Measurements from ENCODE around the gene NCKAP1.
"Not testable (repeated sequence)": the region's sequence is repeated elsewhere in the genome, so short reads cannot be mapped to it uniquely, and the experiment has no call there.

The NCKAP1 gene

GRCh38 chr2:183021613-183022012, 16.6 kb downstream of the NCKAP1 start:
- no peak for ATAC-seq

DNA sequence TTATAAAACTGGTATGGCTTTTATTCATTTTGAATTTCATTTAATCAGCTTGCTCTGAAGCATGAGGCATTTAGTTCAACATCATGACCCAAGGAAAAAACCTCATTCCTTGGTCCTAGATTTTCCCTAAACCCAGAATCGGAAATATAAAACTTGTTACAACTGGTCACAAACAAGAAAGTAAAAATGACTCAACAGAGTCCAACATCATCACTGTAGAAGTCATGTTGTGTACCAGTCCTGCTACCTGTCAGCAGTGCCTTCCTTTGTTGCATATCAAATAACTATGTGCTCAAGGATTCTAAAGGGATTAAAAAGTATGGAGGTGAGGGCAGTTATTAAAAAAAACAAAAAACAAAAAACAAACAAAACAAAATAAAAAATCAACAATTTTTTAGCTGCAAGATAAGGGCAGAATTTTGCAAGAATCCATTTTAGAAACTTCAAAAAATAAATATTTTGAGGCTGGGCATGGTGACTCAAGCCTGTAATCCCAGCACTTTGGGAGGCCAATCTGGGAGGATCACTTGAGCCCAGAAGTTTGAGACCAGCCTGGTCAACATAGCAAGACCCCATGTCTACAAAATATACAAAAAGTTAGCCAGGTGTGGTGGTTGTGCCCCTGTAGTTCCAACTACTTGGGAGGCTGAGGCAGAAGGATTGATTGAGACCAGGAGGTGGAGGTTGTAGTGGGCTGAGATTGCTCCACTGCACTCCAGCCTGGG, 18.4 kb downstream of the NCKAP1 start:
- ATAC-seq, result no peak
- TF ChIP-seq BACH2 (CRISPR knock-in tag; IDR thresholded peaks at IDR 0.05; ENCODE audit: borderline replicate concordance) (no peak), OSR1 (CRISPR knock-in tag; IDR thresholded peaks at IDR 0.05) (no peak), ISL1 (CRISPR knock-in tag; IDR thresholded peaks at IDR 0.05) (no peak), CSRNP3 (CRISPR knock-in tag; IDR thresholded peaks at IDR 0.05) (no peak), ZNF70 (CRISPR knock-in tag; IDR thresholded peaks at IDR 0.05) (no peak)

More at GRCh38 chr2:183021613-183022012, 16.6 kb downstream of the NCKAP1 start:
- TF ChIP-seq TCF4 (CRISPR knock-in tag; IDR thresholded peaks at IDR 0.05; ENCODE audit: borderline replicate concordance), result no peak

GRCh38 chr2:183017845-183018244, 20.4 kb downstream of the NCKAP1 start:
- ATAC-seq, result not testable (repeated sequence)

DNA sequence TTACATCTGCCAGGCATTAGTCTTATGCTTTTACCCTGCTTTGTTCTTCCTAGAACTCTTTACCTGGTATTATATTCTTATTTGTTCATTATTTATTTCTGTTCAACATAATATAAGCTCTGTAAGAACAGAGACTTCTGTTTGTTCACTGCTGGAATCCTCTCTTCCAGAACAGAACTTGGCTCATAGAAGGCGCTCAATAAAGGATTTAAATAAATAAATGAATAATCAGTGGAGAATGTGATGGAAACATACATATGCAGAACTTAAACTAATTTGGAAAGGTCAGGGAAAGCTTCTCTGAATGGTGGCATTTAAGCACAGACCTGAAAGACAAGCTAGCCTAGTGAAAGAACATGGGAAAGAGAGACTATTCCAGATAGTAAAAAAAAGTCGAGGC, 24.3 kb downstream of the NCKAP1 start:
- ATAC-seq, result no peak
- TF ChIP-seq SNAI2 (CRISPR knock-in tag; IDR thresholded peaks at IDR 0.05), result no peak
- no peak for TF ChIP-seq TOX (CRISPR knock-in tag; IDR thresholded peaks at IDR 0.05; ENCODE audit: borderline replicate concordance)
- TF ChIP-seq CSRNP3 (CRISPR knock-in tag; IDR thresholded peaks at IDR 0.05), result no peak
- TF ChIP-seq POU6F1 (CRISPR knock-in tag; IDR thresholded peaks at IDR 0.05; ENCODE audit: borderline replicate concordance, low read depth), result no peak
- no peak for TF ChIP-seq ARNTL (CRISPR knock-in tag; IDR thresholded peaks at IDR 0.05; ENCODE audit: borderline replicate concordance, low read depth)
- no peak for TF ChIP-seq GLIS3 (CRISPR knock-in tag; IDR thresholded peaks at IDR 0.05)
- no peak for TF ChIP-seq CSDC2 (CRISPR knock-in tag; IDR thresholded peaks at IDR 0.05)
- no peak for TF ChIP-seq ZFP3 (CRISPR knock-in tag; IDR thresholded peaks at IDR 0.05)
- TF ChIP-seq OSR1 (CRISPR knock-in tag; IDR thresholded peaks at IDR 0.05), result no peak
- no peak for TF ChIP-seq ZNF70 (CRISPR knock-in tag; IDR thresholded peaks at IDR 0.05)
- no peak for TF ChIP-seq ZNF8 (CRISPR knock-in tag; IDR thresholded peaks at IDR 0.05)
- TF ChIP-seq ESRRG (CRISPR knock-in tag; IDR thresholded peaks at IDR 0.05), result no peak
- TF ChIP-seq ZNF565 (CRISPR knock-in tag; conservative IDR thresholded peaks at IDR 0.05; ENCODE audit: low read depth), result no peak
- TF ChIP-seq PPARA (CRISPR knock-in tag; IDR thresholded peaks at IDR 0.05; ENCODE audit: borderline replicate concordance), result no peak
- no peak for TF ChIP-seq BACH2 (CRISPR knock-in tag; IDR thresholded peaks at IDR 0.05; ENCODE audit: borderline replicate concordance)
- TF ChIP-seq CREB5 (CRISPR knock-in tag; IDR thresholded peaks at IDR 0.05; ENCODE audit: low read depth), result no peak

GRCh38 chr2:183011743-183012142, 26.5 kb downstream of the NCKAP1 start:
- peak; percentile 22; the same call in 1 of the 3 replicates for ATAC-seq
- TF ChIP-seq ISL1 (CRISPR knock-in tag; IDR thresholded peaks at IDR 0.05), result no peak
- TF ChIP-seq ZNF565 (CRISPR knock-in tag; conservative IDR thresholded peaks at IDR 0.05; ENCODE audit: low read depth), result no peak
- no peak for TF ChIP-seq POU6F1 (CRISPR knock-in tag; IDR thresholded peaks at IDR 0.05; ENCODE audit: borderline replicate concordance, low read depth)
- TF ChIP-seq ZFP30 (CRISPR knock-in tag; IDR thresholded peaks at IDR 0.05), result no peak
- TF ChIP-seq OSR1 (CRISPR knock-in tag; IDR thresholded peaks at IDR 0.05), result no peak
- TF ChIP-seq, protein P1, sequence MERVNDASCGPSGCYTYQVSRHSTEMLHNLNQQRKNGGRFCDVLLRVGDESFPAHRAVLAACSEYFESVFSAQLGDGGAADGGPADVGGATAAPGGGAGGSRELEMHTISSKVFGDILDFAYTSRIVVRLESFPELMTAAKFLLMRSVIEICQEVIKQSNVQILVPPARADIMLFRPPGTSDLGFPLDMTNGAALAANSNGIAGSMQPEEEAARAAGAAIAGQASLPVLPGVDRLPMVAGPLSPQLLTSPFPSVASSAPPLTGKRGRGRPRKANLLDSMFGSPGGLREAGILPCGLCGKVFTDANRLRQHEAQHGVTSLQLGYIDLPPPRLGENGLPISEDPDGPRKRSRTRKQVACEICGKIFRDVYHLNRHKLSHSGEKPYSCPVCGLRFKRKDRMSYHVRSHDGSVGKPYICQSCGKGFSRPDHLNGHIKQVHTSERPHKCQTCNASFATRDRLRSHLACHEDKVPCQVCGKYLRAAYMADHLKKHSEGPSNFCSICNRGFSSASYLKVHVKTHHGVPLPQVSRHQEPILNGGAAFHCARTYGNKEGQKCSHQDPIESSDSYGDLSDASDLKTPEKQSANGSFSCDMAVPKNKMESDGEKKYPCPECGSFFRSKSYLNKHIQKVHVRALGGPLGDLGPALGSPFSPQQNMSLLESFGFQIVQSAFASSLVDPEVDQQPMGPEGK (CRISPR knock-in tag; IDR thresholded peaks at IDR 0.05; ENCODE audit: borderline replicate concordance), result no peak
- TF ChIP-seq RARB (CRISPR knock-in tag; IDR thresholded peaks at IDR 0.05), result no peak
- TF ChIP-seq GLIS3 (CRISPR knock-in tag; IDR thresholded peaks at IDR 0.05), result no peak
- TF ChIP-seq ZC3H10 (CRISPR knock-in tag; IDR thresholded peaks at IDR 0.05), result no peak
- TF ChIP-seq TOX (CRISPR knock-in tag; IDR thresholded peaks at IDR 0.05; ENCODE audit: borderline replicate concordance), result no peak
- TF ChIP-seq ESRRG (CRISPR knock-in tag; IDR thresholded peaks at IDR 0.05), result no peak
- no peak for TF ChIP-seq PPARA (CRISPR knock-in tag; IDR thresholded peaks at IDR 0.05; ENCODE audit: borderline replicate concordance)
- no peak for TF ChIP-seq ZFP3 (CRISPR knock-in tag; IDR thresholded peaks at IDR 0.05)
- no peak for TF ChIP-seq CSDC2 (CRISPR knock-in tag; IDR thresholded peaks at IDR 0.05)
- TF ChIP-seq SNAI2 (CRISPR knock-in tag; IDR thresholded peaks at IDR 0.05), result no peak
- no peak for TF ChIP-seq BACH2 (CRISPR knock-in tag; IDR thresholded peaks at IDR 0.05; ENCODE audit: borderline replicate concordance)
- no peak for TF ChIP-seq ARNTL (CRISPR knock-in tag; IDR thresholded peaks at IDR 0.05; ENCODE audit: borderline replicate concordance, low read depth)
